CD14-positive monocyte (primary cell): ENCODE data around the gene MMP2. TPM values are rescaled to one million over a fixed set of nuclear protein-coding genes. Genes with fewer than 3 reads are reported as not detected.

Source experiments
- DNase-seq, 3 donors: peaks; one replicate each; pipeline ENCODE4 v3.0.0-alpha.2; 2011 to 2022
- H2AFZ ChIP-seq: 2 replicates; pipeline ENCODE4 v1.6.0; 2012; ENCODE audit warnings: mild to moderate bottlenecking, low read depth, low read length, inconsistent platforms; ENCODE audit not compliant: insufficient read depth, poor library complexity, severe bottlenecking
- H3K27ac ChIP-seq, 2 donors: 1 replicate in 1 of 2; 2 replicates in 1 of 2; pipeline ENCODE4 v1.5.1; 2012 to 2013; ENCODE audit warnings: low read length in 2 of 2, control low read depth in 1 of 2, inconsistent platforms in 1 of 2, low read depth in 1 of 2, mild to moderate bottlenecking in 1 of 2
- H3K27me3 ChIP-seq, 2 donors: one replicate each; pipeline versions ENCODE4 v1.6.0 to v1.6.1; 2011 to 2013; ENCODE audit warnings: low read length in 2 of 2; ENCODE audit not compliant: control insufficient read depth in 2 of 2, insufficient read depth in 2 of 2
- H3K36me3 ChIP-seq, 2 donors: replicated peaks in 1 of 2; 1 replicate in 1 of 2; 2 replicates in 1 of 2; pipeline versions ENCODE4 v1.5.1 to v1.6.1; 2012 to 2013; ENCODE audit warnings: low read length in 2 of 2, control low read depth in 1 of 2, inconsistent platforms in 1 of 2, mild to moderate bottlenecking in 1 of 2; ENCODE audit not compliant: insufficient read depth in 2 of 2, control insufficient read depth in 1 of 2
- H3K4me1 ChIP-seq, 2 donors: 1 replicate in 1 of 2; 2 replicates in 1 of 2; pipeline versions ENCODE4 v1.5.1 to v1.6.1; 2012 to 2013; ENCODE audit warnings: low read length in 2 of 2, control low read depth in 1 of 2, inconsistent platforms in 1 of 2, mild to moderate bottlenecking in 1 of 2, moderate library complexity in 1 of 2; ENCODE audit not compliant: insufficient read depth in 2 of 2, control insufficient read depth in 1 of 2
- H3K4me2 ChIP-seq: replicated peaks from 2 replicates; pipeline ENCODE3; 2012; ENCODE audit warnings: low read length, moderate library complexity, mild to moderate bottlenecking; ENCODE audit not compliant: poor library complexity, severe bottlenecking; ENCODE audit errors: extremely low read depth
- H3K4me3 ChIP-seq, 3 experiments: fragments of 200-600 bp in 1 of 3; sonication (generic) in 1 of 3; replicated peaks in 1 of 3; 1 replicate in 2 of 3; 2 replicates in 1 of 3; pipeline ENCODE4 v1.5.1; 2011 to 2013; ENCODE audit warnings: low read length in 3 of 3, mild to moderate bottlenecking in 3 of 3, control low read depth in 2 of 3, low read depth in 2 of 3, inconsistent platforms in 1 of 3, moderate library complexity in 1 of 3
- H3K79me2 ChIP-seq: 2 replicates; pipeline ENCODE4 v1.6.0; 2012; ENCODE audit warnings: mild to moderate bottlenecking, control low read depth, inconsistent platforms, low read length, moderate library complexity; ENCODE audit not compliant: insufficient read depth
- H3K9ac ChIP-seq: 2 replicates; pipeline ENCODE4 v1.6.0; 2017; ENCODE audit warnings: low read length, mild to moderate bottlenecking; ENCODE audit not compliant: insufficient read depth, poor library complexity, severe bottlenecking
- H3K9me3 ChIP-seq, 2 donors: replicated peaks in 1 of 2; 1 replicate in 1 of 2; 2 replicates in 1 of 2; pipeline versions ENCODE4 v1.5.1 to v1.6.1; 2012 to 2013; ENCODE audit warnings: low read length in 2 of 2, control low read depth in 1 of 2; ENCODE audit not compliant: control insufficient read depth in 1 of 2, insufficient read depth in 1 of 2
- H4K20me1 ChIP-seq: 2 replicates; pipeline ENCODE4 v1.6.0; 2012; ENCODE audit warnings: mild to moderate bottlenecking, low read length, control low read depth, moderate library complexity; ENCODE audit not compliant: insufficient read depth
- H3K27ac Mint-ChIP-seq, 7 donors: one replicate each; pipeline ENCODE4 v1.8.0; 2020; ENCODE audit warnings: mild to moderate bottlenecking in 7 of 7, mixed read lengths in 7 of 7, moderate library complexity in 6 of 7, inconsistent platforms in 2 of 7
- H3K27me3 Mint-ChIP-seq, 3 donors: one replicate each; pipeline ENCODE4 v1.8.0; 2021 to 2022; ENCODE audit warnings: low read depth in 3 of 3, mild to moderate bottlenecking in 3 of 3, mixed read lengths in 3 of 3, moderate library complexity in 3 of 3, inconsistent platforms in 1 of 3
- H3K36me3 Mint-ChIP-seq, 2 donors: one replicate each; pipeline ENCODE4 v1.8.0; 2020; ENCODE audit warnings: mixed read lengths in 2 of 2, inconsistent platforms in 1 of 2, mild to moderate bottlenecking in 1 of 2
- H3K4me1 Mint-ChIP-seq: one replicate; pipeline ENCODE4 v1.8.0; 2020; ENCODE audit warnings: mild to moderate bottlenecking, mixed read lengths
- H3K4me3 Mint-ChIP-seq, 2 donors: one replicate each; pipeline ENCODE4 v1.8.0; 2020; ENCODE audit warnings: mild to moderate bottlenecking in 2 of 2, mixed read lengths in 2 of 2, moderate library complexity in 1 of 2
- H3K9me3 Mint-ChIP-seq, 7 donors: one replicate each; pipeline ENCODE4 v1.8.0; 2020 to 2022; ENCODE audit warnings: mixed read lengths in 7 of 7, mild to moderate bottlenecking in 6 of 7, moderate library complexity in 6 of 7, inconsistent platforms in 2 of 7
- CTCF ChIP-seq: fragments of 200-600 bp; IDR thresholded peaks from one replicate; pipeline ENCODE4 v1.8.0; 2022; ENCODE audit warnings: antibody characterized with exemption, mild to moderate bottlenecking
- WGBS: methylation state at CpG from one replicate; pipeline ENCODE4 v1.1.5; 2013; ENCODE audit warnings: missing lambda C conversion rate; ENCODE audit not compliant: insufficient coverage; 5-methylcytosine and 5-hydroxymethylcytosine counted together
- intact Hi-C, 2 donors: fragments of 100-400 bp; cut with micrococcal nuclease; formaldehyde crosslinking; loops; one replicate each; pipeline versions ENCODE4 v1.15.0 to v1.15.1; 2023
- polyA plus RNA-seq, 3 donors: library from polyadenylated mRNA; depleted of rRNA in 1 of 3; unstranded in 2 of 3; stranded (reverse) in 1 of 3; fragments of 300-500 nt in 2 of 3; fragments of >200 nt in 1 of 3; fragmentation: Illumina TruSeq in 2 of 3; gene quantifications; 1 replicate in 2 of 3; 2 replicates in 1 of 3; pipeline ENCODE4 v1.2.3, GENCODE V29; 2012 to 2021

The MMP2 gene
- polyA plus RNA-seq, 3 donors: not detected

GRCh38 chr16:55475919-55476318 is 3.1 kb upstream of the MMP2 start:
- Histone ChIP-seq H3K9me3 (peaks cover 0 to 7% of the 10 kb centered on the region in 2 donors), H2AFZ (no peak overlapping the region), H3K79me2 (no peaks in the 10 kb centered on the region), H3K4me2 (no peak overlapping the region), H3K9ac (no peak overlapping the region), H3K4me3 (no peak overlapping the region), H4K20me1 (no peaks in the 10 kb centered on the region), H3K4me1 (peaks cover 11 to 36% of the 10 kb centered on the region in 2 donors), H3K27me3 (peaks cover 25 to 37% of the 10 kb centered on the region in 2 donors), H3K27ac (no peak overlapping the region), H3K36me3 (no peaks in the 10 kb centered on the region)
- WGBS: no CpG with 5 or more reads among the region's 5 CpGs
- H3K4me3 Mint-ChIP-seq: no peak overlapping the region
- peaks cover 0 to 8% (median 4%) of the 10 kb centered on the region in 7 donors for H3K9me3 Mint-ChIP-seq
- peaks cover 34% of the 10 kb centered on the region for H3K4me1 Mint-ChIP-seq
- peaks cover 4 to 8% of the 10 kb centered on the region in 2 donors for H3K36me3 Mint-ChIP-seq
- no peak for TF ChIP-seq CTCF
- peaks cover 34 to 39% (median 34%) of the 10 kb centered on the region in 3 donors for H3K27me3 Mint-ChIP-seq
- intact Hi-C loops: no loop called here
- no peak for DNase-seq
- no peak overlapping the region for H3K27ac Mint-ChIP-seq

- peaks cover 36 to 40% (median 36%) of the 10 kb centered on the region in 3 donors for H3K27me3 Mint-ChIP-seq
- peaks cover 28% of the 10 kb centered on the region for H3K4me1 Mint-ChIP-seq
- no peak for DNase-seq
- no peak for TF ChIP-seq CTCF
- peaks cover 0 to 7% of the 10 kb centered on the region in 2 donors for H3K9me3 ChIP-seq
- whole genome bisulfite sequencing: 85% methylated on average over 6 of the region's 6 CpGs
- H3K4me2 ChIP-seq: no peak overlapping the region
- no peak overlapping the region for H3K9ac ChIP-seq
- H3K27ac Mint-ChIP-seq: no peak overlapping the region
- H3K4me3 ChIP-seq: no peak overlapping the region
- peaks cover 0 to 8% (median 4%) of the 10 kb centered on the region in 7 donors for H3K9me3 Mint-ChIP-seq
- H3K36me3 Mint-ChIP-seq: peaks cover 4 to 8% of the 10 kb centered on the region in 2 donors
- H3K79me2 ChIP-seq: no peaks in the 10 kb centered on the region
- H3K27me3 ChIP-seq: peaks cover 27 to 39% of the 10 kb centered on the region in 2 donors
- intact Hi-C loops: no loop called here
- peaks cover 11 to 27% of the 10 kb centered on the region in 2 donors for H3K4me1 ChIP-seq
- H4K20me1 ChIP-seq: no peaks in the 10 kb centered on the region
- no peak overlapping the region for H3K4me3 Mint-ChIP-seq
- no peaks in the 10 kb centered on the region for H3K36me3 ChIP-seq
- H3K27ac ChIP-seq: no peak overlapping the region
- H2AFZ ChIP-seq: no peak overlapping the region
Observed at GRCh38 chr16:55476625-55477533, 2.1 kb upstream of the MMP2 start.
